ENCODE results near the gene OR10A3. TPM values are rescaled to one million over a fixed set of nuclear protein-coding genes. Genes with fewer than 3 reads are reported as not detected.

The OR10A3 gene
- total RNA-seq, 1 donor from 2014 or later: not detected

DNA sequence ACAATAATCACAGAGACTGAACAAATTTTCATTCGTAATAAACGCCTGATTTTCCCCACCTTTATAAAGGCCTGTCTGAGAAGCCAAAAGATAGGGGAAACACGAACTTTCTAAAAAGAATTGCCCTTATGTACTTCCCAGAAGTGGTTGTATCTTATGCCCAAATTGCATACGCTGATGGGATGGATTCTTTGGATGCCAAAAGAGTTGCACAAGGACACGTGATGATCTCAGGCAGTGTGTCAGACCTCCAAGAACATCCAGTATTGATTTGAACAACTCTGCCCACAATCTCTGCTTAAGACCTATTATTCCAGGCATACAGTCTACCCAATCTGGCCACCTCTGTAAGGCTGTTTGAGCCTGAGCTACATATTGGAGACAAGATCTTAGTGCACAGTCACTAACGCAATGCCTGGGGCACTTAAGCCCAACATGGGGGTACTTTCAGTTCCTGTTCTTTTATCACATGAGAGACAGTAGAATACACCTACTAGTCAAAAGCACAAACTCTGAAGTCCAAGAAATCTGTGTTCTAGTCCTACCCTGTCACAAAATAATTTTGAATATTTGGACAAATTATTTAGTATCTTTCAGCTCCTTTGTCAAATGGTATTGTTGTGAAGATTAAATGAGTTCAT is 49.3 kb downstream of the OR10A3 start:
- DNase-seq (ENCODE audit: low spot score): no peak

GRCh38 chr11:7890417-7891172 is 50.9 kb downstream of the OR10A3 start:
- no peak for DNase-seq (ENCODE audit: low spot score)

DNA sequence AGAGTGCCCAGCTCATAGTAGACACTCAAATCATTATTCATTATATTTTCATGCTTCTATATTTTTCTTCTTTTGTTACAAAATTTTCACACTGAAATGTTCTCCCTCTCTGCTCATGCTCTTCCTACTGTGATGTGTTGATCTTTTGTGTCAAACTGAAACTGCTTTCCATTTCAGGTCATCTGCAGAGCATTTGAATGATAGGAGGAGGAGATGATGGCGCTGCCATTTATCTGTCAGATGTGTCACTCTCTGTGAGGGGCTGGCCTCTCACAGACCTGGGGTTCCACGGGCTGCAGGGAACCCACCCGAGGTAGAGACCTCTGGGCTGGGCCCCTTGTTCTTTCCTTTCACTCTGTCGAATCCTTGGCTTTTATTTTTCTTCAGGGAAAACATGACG is 51.5 kb downstream of the OR10A3 start:
- no peak for DNase-seq (ENCODE audit: low spot score)

Other genes with a start within 250 kb of the OR10A3 start
- 0.20 TPM for gene OVCH2, start 235.2 kb downstream of the OR10A3 start, total RNA-seq
- not detected for gene OR5P2, start 144.8 kb downstream of the OR10A3 start, total RNA-seq
- gene OR5P3, start 110.9 kb downstream of the OR10A3 start, total RNA-seq: not detected
- gene OR10A6, start 10.4 kb downstream of the OR10A3 start, total RNA-seq: not detected
- gene NLRP10, start 23.7 kb upstream of the OR10A3 start, total RNA-seq: not detected
- gene EIF3F, start 45.6 kb upstream of the OR10A3 start, total RNA-seq: 251 TPM
- 11.3 TPM for gene TUB, start 139.5 kb upstream of the OR10A3 start, total RNA-seq
- gene RIC3, start 227.3 kb upstream of the OR10A3 start, total RNA-seq: 23.8 TPM

Data from mucosa of gallbladder (tissue), 1 donor.